Activated CD4-positive, alpha-beta T cell treated with anti-CD3 and anti-CD28 coated beads, Interleukin-2, amount 10 ng/mL, durations not matched to agents 7 days and 5 days (primary cell): Measurements from ENCODE around the gene CDK16. TPM values are rescaled to one million over a fixed set of nuclear protein-coding genes. Genes with fewer than 3 reads are reported as not detected.

ENCODE experiments used
- CTCF ChIA-PET: fragments of 350-600 bp; sonication (Branson Sonifier 250); formaldehyde crosslinking; loops from one replicate; lab custom pipeline; 2021; ENCODE audit warnings: antibody characterized with exemption; lab: Charles Lee
- POLR2A ChIA-PET: fragments of 350-600 bp; sonication (Branson Sonifier 250); formaldehyde crosslinking; loops from one replicate; lab custom pipeline; 2021; ENCODE audit warnings: antibody characterized with exemption; lab: Charles Lee
- DNase-seq: peaks from one replicate; pipeline ENCODE4 v3.0.0-alpha.2; 2020
- H3K27ac Mint-ChIP-seq: one replicate; pipeline ENCODE4 v1.8.0; 2021; ENCODE audit warnings: mild to moderate bottlenecking, moderate library complexity, mixed read lengths
- H3K27me3 Mint-ChIP-seq: one replicate; pipeline ENCODE4 v1.8.0; 2021; ENCODE audit warnings: mixed read lengths
- H3K36me3 Mint-ChIP-seq: one replicate; pipeline ENCODE4 v1.8.0; 2021; ENCODE audit warnings: low read depth, mixed read lengths
- H3K4me1 Mint-ChIP-seq: one replicate; pipeline ENCODE4 v1.8.0; 2021; ENCODE audit warnings: mixed read lengths
- H3K4me3 Mint-ChIP-seq: one replicate; pipeline ENCODE4 v1.8.0; 2021; ENCODE audit warnings: mild to moderate bottlenecking, moderate library complexity, mixed read lengths
- H3K9me3 Mint-ChIP-seq: one replicate; pipeline ENCODE4 v1.8.0; 2021; ENCODE audit warnings: mixed read lengths
- total RNA-seq, 2 experiments: library from RNA; stranded (reverse); gene quantifications; one replicate each; pipeline ENCODE4 v1.2.3, GENCODE V29; 2021

The CDK16 gene
- total RNA-seq, 2 experiments from 2014 or later = 61.6 to 64.2 TPM

DNA sequence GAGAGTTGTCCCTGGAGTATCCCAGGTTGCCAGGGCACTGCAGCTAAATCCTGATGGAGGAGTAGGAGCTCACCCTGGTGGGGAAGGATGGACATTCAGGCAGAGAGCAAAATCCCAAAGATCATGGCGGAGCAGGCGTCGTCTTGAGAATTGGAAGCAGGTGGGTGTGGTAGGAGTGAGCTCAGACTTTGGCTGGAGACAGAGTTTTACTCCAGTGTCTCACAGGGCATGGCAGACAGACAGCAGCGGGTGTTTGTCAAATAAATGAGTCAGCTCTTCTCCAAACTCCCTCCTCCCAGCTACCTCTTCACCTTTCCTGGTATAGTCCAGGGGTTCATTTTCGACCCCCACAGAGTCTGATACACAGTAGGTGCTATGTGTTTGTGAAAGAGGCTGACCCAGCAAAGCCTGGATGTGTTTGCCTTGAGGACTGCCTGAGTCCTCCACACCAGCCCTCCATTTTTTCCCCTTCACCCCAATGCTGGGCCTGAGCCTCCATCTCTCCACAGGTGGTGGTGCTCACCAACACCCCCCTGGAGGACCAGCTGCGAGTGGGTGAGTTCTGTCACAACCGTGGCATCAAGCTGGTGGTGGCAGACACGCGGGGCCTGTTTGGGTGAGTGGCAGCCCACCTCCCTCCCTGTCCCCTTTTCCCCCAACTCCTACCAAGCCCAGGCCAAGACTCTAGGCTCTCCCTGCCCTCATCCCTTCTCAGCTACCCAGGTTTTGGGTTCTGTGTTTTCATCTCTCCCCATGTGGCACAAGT is 17.9 kb upstream of the CDK16 start:
- DNase-seq = no peak
- ChIA-PET CTCF (interaction anchor here (0.8 to 1.6 kb wide), 3 partner anchors 17 to 184 kb away, joined by 3 to 5 read pairs (median 4); no protein-coding TSS in a partner anchor), POLR2A (no interaction called here)
- Mint-ChIP-seq H3K4me1 (peaks cover 31% of the 10 kb centered on the region), H3K4me3 (no peak overlapping the region), H3K27me3 (no peaks in the 10 kb centered on the region), H3K9me3 (no peaks in the 10 kb centered on the region), H3K27ac (peak overlapping the region; percentile 54), H3K36me3 (peaks cover 55% of the 10 kb centered on the region)

- Mint-ChIP-seq H3K27me3 (no peaks in the 10 kb centered on the region), H3K27ac (no peak overlapping the region), H3K9me3 (no peaks in the 10 kb centered on the region), H3K36me3 (peaks cover 54% of the 10 kb centered on the region), H3K4me1 (peaks cover 23% of the 10 kb centered on the region), H3K4me3 (no peak overlapping the region)
- ChIA-PET POLR2A (no interaction called here), CTCF (interaction anchor here (1.6 kb wide), 1 partner anchor 16 kb away, joined by 5 read pairs; no protein-coding TSS in a partner anchor)
- DNase-seq = no peak
Observed at GRCh38 chrX:47201345-47201944, 17.0 kb upstream of the CDK16 start.

DNA sequence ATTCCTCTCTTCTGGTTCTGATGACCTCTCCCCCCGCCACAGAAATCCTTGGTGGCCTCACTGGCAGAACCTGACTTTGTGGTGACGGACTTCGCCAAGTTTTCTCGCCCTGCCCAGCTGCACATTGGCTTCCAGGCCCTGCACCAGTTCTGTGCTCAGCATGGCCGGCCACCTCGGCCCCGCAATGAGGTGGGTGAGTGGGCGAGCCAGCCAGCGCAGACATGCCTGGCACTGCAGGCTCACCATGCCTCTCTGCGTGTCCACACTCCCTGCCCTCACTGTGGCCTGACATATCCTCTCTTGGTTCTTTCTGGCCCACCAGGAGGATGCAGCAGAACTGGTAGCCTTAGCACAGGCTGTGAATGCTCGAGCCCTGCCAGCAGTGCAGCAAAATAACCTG is 16.2 kb upstream of the CDK16 start:
- Mint-ChIP-seq H3K36me3 (peaks cover 56% of the 10 kb centered on the region), H3K27ac (no peak overlapping the region), H3K4me3 (no peak overlapping the region), H3K27me3 (no peaks in the 10 kb centered on the region), H3K9me3 (no peaks in the 10 kb centered on the region), H3K4me1 (peaks cover 14% of the 10 kb centered on the region)
- DNase-seq = no peak
- CTCF ChIA-PET = interaction anchor here (0.5 to 1.6 kb wide), 2 partner anchors 15 to 334 kb away, joined by 3 to 5 read pairs; no protein-coding TSS in a partner anchor
- POLR2A ChIA-PET = no interaction called here

GRCh38 chrX:47202877-47203276 is 15.6 kb upstream of the CDK16 start:
- no peaks in the 10 kb centered on the region for H3K27me3 Mint-ChIP-seq
- H3K36me3 Mint-ChIP-seq = peaks cover 56% of the 10 kb centered on the region
- no peak overlapping the region for H3K4me3 Mint-ChIP-seq
- H3K4me1 Mint-ChIP-seq = peaks cover 10% of the 10 kb centered on the region
- H3K27ac Mint-ChIP-seq = no peak overlapping the region
- ChIA-PET CTCF (no interaction called here), POLR2A (no interaction called here)
- H3K9me3 Mint-ChIP-seq = no peaks in the 10 kb centered on the region
- DNase-seq = no peak

- ChIA-PET POLR2A (no interaction called here), CTCF (interaction anchor here (1.1 to 1.5 kb wide), 2 partner anchors 11 to 31 kb away, joined by 3 to 4 read pairs; no protein-coding TSS in a partner anchor)
- no peaks in the 10 kb centered on the region for H3K27me3 Mint-ChIP-seq
- DNase-seq = no peak
- no peak overlapping the region for H3K4me3 Mint-ChIP-seq
- peaks cover 46% of the 10 kb centered on the region for H3K36me3 Mint-ChIP-seq
- H3K9me3 Mint-ChIP-seq = no peaks in the 10 kb centered on the region
- H3K27ac Mint-ChIP-seq = no peak overlapping the region
- H3K4me1 Mint-ChIP-seq = peaks cover 3% of the 10 kb centered on the region
Observed at GRCh38 chrX:47204970-47205369, 13.5 kb upstream of the CDK16 start.

- ChIA-PET CTCF (interaction anchor here (1.1 kb wide), 1 partner anchor 32 kb away, joined by 3 read pairs; no protein-coding TSS in a partner anchor), POLR2A (no interaction called here)
- H3K27ac Mint-ChIP-seq = no peak overlapping the region
- DNase-seq = no peak
- H3K4me3 Mint-ChIP-seq = no peak overlapping the region
- H3K27me3 Mint-ChIP-seq = no peaks in the 10 kb centered on the region
- H3K36me3 Mint-ChIP-seq = peaks cover 42% of the 10 kb centered on the region
- peaks cover 4% of the 10 kb centered on the region for H3K4me1 Mint-ChIP-seq
- H3K9me3 Mint-ChIP-seq = no peaks in the 10 kb centered on the region
Observed at GRCh38 chrX:47206316-47206715, 12.2 kb upstream of the CDK16 start.

DNA sequence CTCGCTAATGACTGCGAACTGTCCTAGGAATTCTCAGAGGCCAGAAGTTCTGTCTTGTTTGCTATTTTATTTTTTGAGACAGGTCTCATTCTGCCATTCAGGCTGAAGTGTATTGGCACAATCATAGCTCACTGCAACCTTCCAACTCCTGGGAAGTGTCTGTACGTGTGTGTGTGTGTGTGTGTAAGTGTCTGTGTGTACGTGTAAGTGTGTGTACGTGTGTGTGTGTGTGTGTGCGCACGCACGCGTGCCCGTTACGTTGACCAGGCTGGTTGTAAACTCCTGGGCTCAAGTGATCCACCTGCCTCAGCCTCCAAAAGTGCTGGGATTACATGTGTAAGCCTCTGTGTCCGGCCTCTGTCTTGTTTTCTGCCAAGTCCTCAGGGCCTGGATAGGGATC is 10.4 kb upstream of the CDK16 start:
- H3K27ac Mint-ChIP-seq = no peak overlapping the region
- CTCF ChIA-PET = no interaction called here
- no peaks in the 10 kb centered on the region for H3K9me3 Mint-ChIP-seq
- no peak for DNase-seq
- H3K4me3 Mint-ChIP-seq = no peak overlapping the region
- no peaks in the 10 kb centered on the region for H3K27me3 Mint-ChIP-seq
- POLR2A ChIA-PET = no interaction called here
- peaks cover 44% of the 10 kb centered on the region for H3K36me3 Mint-ChIP-seq
- H3K4me1 Mint-ChIP-seq = peaks cover 5% of the 10 kb centered on the region

DNA sequence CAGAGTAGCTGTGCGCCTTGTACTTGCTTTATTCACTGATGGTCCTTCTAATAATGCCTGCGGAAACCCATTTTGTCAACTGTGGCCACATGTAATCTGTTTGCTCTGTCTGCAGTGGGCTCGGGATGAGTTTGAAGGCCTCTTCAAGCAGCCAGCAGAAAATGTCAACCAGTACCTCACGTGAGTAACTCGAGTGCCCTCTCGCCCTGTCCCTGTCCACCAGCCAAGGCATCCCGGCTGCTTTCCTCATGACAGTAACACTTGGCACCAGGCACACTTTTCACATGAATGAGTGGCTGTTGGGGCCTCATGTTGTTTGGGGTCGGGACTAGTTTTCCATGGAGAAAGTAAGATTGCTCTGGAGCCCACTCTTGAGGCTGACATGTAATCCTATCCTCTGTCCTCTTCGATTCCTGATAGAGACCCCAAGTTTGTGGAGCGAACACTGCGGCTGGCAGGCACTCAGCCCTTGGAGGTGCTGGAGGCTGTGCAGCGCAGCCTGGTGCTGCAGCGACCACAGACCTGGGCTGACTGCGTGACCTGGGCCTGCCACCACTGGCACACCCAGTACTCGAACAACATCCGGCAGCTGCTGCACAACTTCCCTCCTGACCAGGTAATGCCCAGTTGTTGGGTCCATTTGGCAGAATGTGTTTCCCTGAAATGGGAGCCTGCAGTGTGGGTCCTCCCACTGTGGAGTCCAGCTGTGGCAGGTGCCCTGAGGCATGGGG is 8.8 kb upstream of the CDK16 start:
- POLR2A ChIA-PET = no interaction called here

DNA sequence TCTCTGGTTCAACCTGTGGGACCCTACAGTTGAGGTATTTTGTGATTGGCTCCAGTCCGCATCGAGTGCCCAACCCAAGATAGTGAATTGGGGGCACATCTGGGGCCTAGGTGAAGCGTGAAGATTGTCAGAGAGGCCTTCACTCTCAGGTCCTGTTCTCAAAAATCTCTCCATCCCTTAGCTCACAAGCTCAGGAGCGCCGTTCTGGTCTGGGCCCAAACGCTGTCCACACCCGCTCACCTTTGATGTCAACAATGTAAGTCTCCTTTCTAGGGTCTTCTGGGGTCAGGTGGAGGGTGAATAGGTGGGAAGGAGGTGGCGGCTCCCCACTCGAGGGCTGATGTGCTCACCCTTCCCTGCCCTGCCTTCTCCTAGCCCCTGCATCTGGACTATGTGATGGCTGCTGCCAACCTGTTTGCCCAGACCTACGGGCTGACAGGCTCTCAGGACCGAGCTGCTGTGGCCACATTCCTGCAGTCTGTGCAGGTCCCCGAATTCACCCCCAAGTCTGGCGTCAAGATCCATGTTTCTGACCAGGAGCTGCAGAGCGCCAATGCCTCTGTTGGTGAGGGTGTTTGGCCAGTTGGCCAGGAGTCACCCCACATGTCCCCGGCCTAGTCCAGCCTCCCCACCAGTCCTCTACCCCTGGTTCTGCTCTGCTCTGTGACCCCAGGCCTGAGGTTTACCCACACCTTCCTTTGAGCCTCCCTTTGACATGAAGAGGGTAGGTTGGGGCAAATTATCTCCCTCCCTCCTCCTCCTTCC is 7.6 kb upstream of the CDK16 start:
- CTCF ChIA-PET = no interaction called here
- POLR2A ChIA-PET = no interaction called here
- peaks cover 39% of the 10 kb centered on the region for H3K36me3 Mint-ChIP-seq

More for the DNA sequence above, 8.8 kb upstream of the CDK16 start:
- no peak overlapping the region for H3K4me3 Mint-ChIP-seq
- H3K27me3 Mint-ChIP-seq = no peaks in the 10 kb centered on the region
- no peaks in the 10 kb centered on the region for H3K9me3 Mint-ChIP-seq
- peaks cover 44% of the 10 kb centered on the region for H3K36me3 Mint-ChIP-seq
- peak overlapping the region; percentile 19 for H3K27ac Mint-ChIP-seq
- no peak for DNase-seq
- CTCF ChIA-PET = no interaction called here
- peaks cover 5% of the 10 kb centered on the region for H3K4me1 Mint-ChIP-seq

DNA sequence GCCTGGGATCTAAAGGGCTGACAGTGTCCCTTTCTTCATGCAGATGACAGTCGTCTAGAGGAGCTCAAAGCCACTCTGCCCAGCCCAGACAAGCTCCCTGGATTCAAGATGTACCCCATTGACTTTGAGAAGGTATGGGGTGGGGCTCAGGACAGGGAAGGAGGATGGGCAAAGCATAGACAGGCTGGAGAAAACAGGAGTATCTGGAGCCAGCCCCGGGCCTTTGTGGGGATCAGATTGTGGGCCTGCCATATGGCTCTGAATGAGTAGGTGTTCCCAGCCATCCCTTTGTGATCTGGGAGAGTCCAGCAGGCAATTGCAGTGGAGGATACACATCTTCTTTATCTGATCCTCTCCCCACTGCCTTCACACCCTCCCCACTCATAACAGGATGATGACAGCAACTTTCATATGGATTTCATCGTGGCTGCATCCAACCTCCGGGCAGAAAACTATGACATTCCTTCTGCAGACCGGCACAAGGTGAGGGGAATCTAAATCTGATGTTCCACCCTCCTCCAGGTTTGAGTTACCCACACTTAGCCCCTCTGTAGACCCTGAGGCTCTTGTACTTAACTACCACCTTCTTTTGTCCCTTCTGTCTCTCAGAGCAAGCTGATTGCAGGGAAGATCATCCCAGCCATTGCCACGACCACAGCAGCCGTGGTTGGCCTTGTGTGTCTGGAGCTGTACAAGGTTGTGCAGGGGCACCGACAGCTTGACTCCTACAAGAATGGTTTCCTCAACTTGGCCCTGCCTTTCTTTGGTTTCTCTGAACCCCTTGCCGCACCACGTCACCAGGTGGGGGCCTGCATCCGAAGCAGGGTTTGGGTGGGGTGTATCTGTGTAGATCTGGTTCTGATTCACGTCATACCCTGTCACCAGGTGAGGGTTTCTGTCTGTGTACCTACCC is 5.8 kb upstream of the CDK16 start:
- CTCF ChIA-PET = no interaction called here
- Mint-ChIP-seq H3K36me3 (peaks cover 32% of the 10 kb centered on the region), H3K27ac (no peak overlapping the region), H3K27me3 (no peaks in the 10 kb centered on the region), H3K4me3 (no peak overlapping the region), H3K9me3 (no peaks in the 10 kb centered on the region), H3K4me1 (peaks cover 15% of the 10 kb centered on the region)
- no peak for DNase-seq
- POLR2A ChIA-PET = no interaction called here

More for the DNA sequence above, 7.6 kb upstream of the CDK16 start:
- DNase-seq = no peak
- Mint-ChIP-seq H3K4me3 (no peak overlapping the region), H3K27me3 (no peaks in the 10 kb centered on the region), H3K4me1 (peaks cover 2% of the 10 kb centered on the region), H3K9me3 (no peaks in the 10 kb centered on the region), H3K27ac (no peak overlapping the region)

DNA sequence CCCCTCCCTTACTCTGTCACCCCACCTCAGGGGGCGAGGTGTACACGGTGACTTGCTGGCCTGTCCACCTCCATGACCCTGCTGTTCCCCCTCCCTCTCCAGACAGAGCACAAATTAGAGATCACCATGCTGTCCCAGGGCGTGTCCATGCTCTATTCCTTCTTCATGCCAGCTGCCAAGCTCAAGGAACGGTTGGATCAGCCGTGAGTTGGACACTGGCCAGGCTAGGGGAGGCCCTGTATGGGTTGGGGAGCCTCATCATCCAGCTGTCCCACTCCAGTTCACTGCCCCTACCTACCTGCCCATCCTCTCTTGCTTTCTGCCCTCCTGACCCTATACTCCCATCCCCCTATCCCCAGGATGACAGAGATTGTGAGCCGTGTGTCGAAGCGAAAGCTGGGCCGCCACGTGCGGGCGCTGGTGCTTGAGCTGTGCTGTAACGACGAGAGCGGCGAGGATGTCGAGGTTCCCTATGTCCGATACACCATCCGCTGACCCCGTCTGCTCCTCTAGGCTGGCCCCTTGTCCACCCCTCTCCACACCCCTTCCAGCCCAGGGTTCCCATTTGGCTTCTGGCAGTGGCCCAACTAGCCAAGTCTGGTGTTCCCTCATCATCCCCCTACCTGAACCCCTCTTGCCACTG is 3.9 kb upstream of the CDK16 start:
- H3K9me3 Mint-ChIP-seq = no peaks in the 10 kb centered on the region
- H3K4me1 Mint-ChIP-seq = peaks cover 20% of the 10 kb centered on the region
- DNase-seq = no peak
- peaks cover 37% of the 10 kb centered on the region for H3K36me3 Mint-ChIP-seq
- ChIA-PET POLR2A (no interaction called here), CTCF (no interaction called here)
- no peak overlapping the region for H3K4me3 Mint-ChIP-seq
- H3K27me3 Mint-ChIP-seq = no peaks in the 10 kb centered on the region
- no peak overlapping the region for H3K27ac Mint-ChIP-seq
